Heart right ventricle (tissue), 16 donors: Measurements from ENCODE around the gene SEC14L2. TPM values are rescaled to one million over a fixed set of nuclear protein-coding genes. Genes with fewer than 3 reads are reported as not detected.
A peak's percentile ranks its signal among the peaks of the same experiment; 100 is the strongest.

Experiments
- ATAC-seq, 8 donors: fragments of 200-7000 bp; cut with Tn5 transposase; one replicate each; pipeline ENCODE4 v1.9.1; 2020; ENCODE audit warnings: mild to moderate bottlenecking in 8 of 8, moderate library complexity in 8 of 8, moderate number of reproducible peaks in 1 of 8
- DNase-seq, 2 donors: peaks; one replicate each; pipeline ENCODE4 v3.0.0-alpha.2; 2020
- H3K27ac ChIP-seq, 10 donors: fragments of 200-600 bp; sonication (generic) in 2 of 10; one replicate each; pipeline versions ENCODE4 v1.5.0 to v1.8.0; 2020 to 2022; ENCODE audit warnings: mild to moderate bottlenecking in 3 of 10
- H3K27me3 ChIP-seq, 7 donors: fragments of 200-600 bp; one replicate each; pipeline ENCODE4 v1.8.0; 2021 to 2022; ENCODE audit warnings: mild to moderate bottlenecking in 2 of 7
- H3K36me3 ChIP-seq, 9 donors: fragments of 200-600 bp; sonication (generic) in 1 of 9; one replicate each; pipeline versions ENCODE4 v1.5.0 to v1.8.0; 2020 to 2022; ENCODE audit warnings: mild to moderate bottlenecking in 2 of 9
- H3K4me1 ChIP-seq, 9 donors: fragments of 200-600 bp; sonication (generic) in 1 of 9; one replicate each; pipeline versions ENCODE4 v1.5.0 to v1.8.0; 2020 to 2022; ENCODE audit warnings: mild to moderate bottlenecking in 4 of 9
- H3K4me3 ChIP-seq, 10 donors: fragments of 200-600 bp; sonication (generic) in 2 of 10; one replicate each; pipeline versions ENCODE4 v1.5.0 to v1.8.0; 2020 to 2022; ENCODE audit warnings: mild to moderate bottlenecking in 7 of 10, moderate library complexity in 2 of 10
- H3K9me3 ChIP-seq, 11 donors: fragments of 200-600 bp in 10 of 11; sonication (generic) in 2 of 11; one replicate each; pipeline versions ENCODE4 v1.5.0 to v1.8.0; 2013 to 2022; ENCODE audit warnings: mild to moderate bottlenecking in 2 of 11, control low read depth in 1 of 11, moderate library complexity in 1 of 11
- WGBS, 2 donors: extraction: QIAGEN DNeasy Blood & Tissue Kit; methylation state at CpG; one replicate each; pipeline ENCODE4 v1.1.7; 2013; ENCODE audit warnings: inconsistent platforms in 1 of 2; 5-methylcytosine and 5-hydroxymethylcytosine counted together
- intact Hi-C, 10 donors: fragments of 100-400 bp; cut with DNase I; formaldehyde crosslinking; loops; one replicate each; pipeline versions ENCODE4 v1.11.1 to v1.14.2; 2022
- long read RNA-seq, 3 donors: library from polyadenylated mRNA; unstranded; transcript quantifications; one replicate each; pipeline ENCODE4 v2.0.0, GENCODE V29; 2020 to 2021
- polyA plus RNA-seq, 2 donors: library from polyadenylated mRNA; stranded (reverse); fragments of 200-250 nt; gene quantifications; one replicate each; pipeline ENCODE4 v1.2.3, GENCODE V29; 2013
- total RNA-seq, 10 donors: library from RNA; stranded (reverse); fragmentation: NEBNext Ultra II Directional in 3 of 10; extraction: Animal tissue kit (Norgen Biotek cat#: 25700) in 3 of 10; gene quantifications; one replicate each; pipeline versions ENCODE4 v1.2.1 to v1.2.4, GENCODE V29; 2021 to 2023
- TF ChIP-seq, protein P1 (sequence below), 9 donors: fragments of 200-600 bp; sonication (generic) in 2 of 9; IDR thresholded peaks; one replicate each; pipeline versions ENCODE4 v1.5.0 to v1.8.0; 2021 to 2022; ENCODE audit warnings: antibody characterized with exemption in 9 of 9, mild to moderate bottlenecking in 5 of 9, moderate library complexity in 1 of 9
- donor health status: Arrhythmogenic right ventricular cardiomyopathy.
- donor health status: ischemic (EF 13 %, LVEDD 7.1; RV severe dilation, severe dysfunction).
- donor health status: healthy with polysubstance abuse.
- donor health status: DM: no; HTN: yes; CAD: no.
- donor health status: DM: no; HTN: no; CAD: no.
- donor health status: ischemic (EF 25% LVEDD 6.9; RV normal size, moderate dysfunction).
- donor health status: ischemic (EF 25% LVEDD 5.7; RV mildly dilated, moderate dysfunction).
- donor health status: healthy.
- donor health status: DM: yes; HTN: yes; CAD: no.
- donor health status: Ischemic cardiomyopathy.
- donor health status: ischemic (EF 35%, LVEDD 5.7; RV mildly dilated, moderate dysfunction).
- donor health status: nonischemic (EF 11% LVEDD 7.7; RV severe dilation, severe dysfunction).
- donor health status: DM: yes; HTN: yes; CAD: no.
- donor health status: PGD.
- donor health status: ischemic (EF 29% LVEDD 5.4; RV normal size, mild dysfunction).
- donor health status: nonischemic (EF 23%, LVEDD 6.1; RV moderate dilation, normal function).

SEC14L2 gene
- total RNA-seq (1 to 10 TPM in 2 of 10 donors, under 1 TPM in 8; 0.21 to 3.7 (median 0.78) TPM), polyA plus RNA-seq (1 to 10 TPM in 1 of 2 donors, under 1 TPM in 1; 0.80 to 7.6 TPM)
- long read RNA-seq, donor 1, partial matches to known transcripts = 0 of 2 reads
- long read RNA-seq, donor 1, other reads (novel, unspliced or antisense) = 1 of 2 reads
- long read RNA-seq, donor 2, partial matches to known transcripts = 0 of 1 reads
- long read RNA-seq, donor 2, other reads (novel, unspliced or antisense) = 1 of 1 reads
- long read RNA-seq, donor 3, partial matches to known transcripts = 0 of 3 reads
- long read RNA-seq, donor 3, other reads (novel, unspliced or antisense) = 3 of 3 reads

GRCh38 chr22:30396871-30397655, at the start of gene SEC14L2:
Gene SEC14L2, plus strand, starts transcription at chr22:30397018. Its CDS starts 99 bp downstream, at chr22:30397117.
- Histone ChIP-seq H3K27ac (peak within 1 kb of the TSS in 4 of 10 donors; percentile 1 to 76 (median 35)), H3K4me3 (peak within 1 kb of the TSS; percentile 32 to 66 (median 60)), H3K36me3 (no peaks in the 10 kb centered on the region), H3K27me3 (peaks cover 0 to 55% (median 39%) of the 10 kb centered on the region in 7 donors), H3K9me3 (no peaks in the 10 kb centered on the region), H3K4me1 (peaks cover 0 to 26% (median 15%) of the 10 kb centered on the region in 9 donors)
- ATAC-seq (peak; percentile 59 to 78 (median 74)), DNase-seq (peak; percentile 38 to 74)
- intact Hi-C loops = loop anchor here in 4 of 10 donors (10.0 kb wide), 3 partner anchors 88 to 358 kb away; no protein-coding TSS in a partner anchor
- TF ChIP-seq, protein P1, sequence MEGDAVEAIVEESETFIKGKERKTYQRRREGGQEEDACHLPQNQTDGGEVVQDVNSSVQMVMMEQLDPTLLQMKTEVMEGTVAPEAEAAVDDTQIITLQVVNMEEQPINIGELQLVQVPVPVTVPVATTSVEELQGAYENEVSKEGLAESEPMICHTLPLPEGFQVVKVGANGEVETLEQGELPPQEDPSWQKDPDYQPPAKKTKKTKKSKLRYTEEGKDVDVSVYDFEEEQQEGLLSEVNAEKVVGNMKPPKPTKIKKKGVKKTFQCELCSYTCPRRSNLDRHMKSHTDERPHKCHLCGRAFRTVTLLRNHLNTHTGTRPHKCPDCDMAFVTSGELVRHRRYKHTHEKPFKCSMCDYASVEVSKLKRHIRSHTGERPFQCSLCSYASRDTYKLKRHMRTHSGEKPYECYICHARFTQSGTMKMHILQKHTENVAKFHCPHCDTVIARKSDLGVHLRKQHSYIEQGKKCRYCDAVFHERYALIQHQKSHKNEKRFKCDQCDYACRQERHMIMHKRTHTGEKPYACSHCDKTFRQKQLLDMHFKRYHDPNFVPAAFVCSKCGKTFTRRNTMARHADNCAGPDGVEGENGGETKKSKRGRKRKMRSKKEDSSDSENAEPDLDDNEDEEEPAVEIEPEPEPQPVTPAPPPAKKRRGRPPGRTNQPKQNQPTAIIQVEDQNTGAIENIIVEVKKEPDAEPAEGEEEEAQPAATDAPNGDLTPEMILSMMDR (IDR thresholded peaks at IDR 0.05) = no peak
- WGBS, 2 donors = 1% methylated on average over 52 to 56 of the region's 56 CpGs

GRCh38 chr22:30347255-30347892, 49.4 kb upstream of the SEC14L2 start:
- no peak overlapping the region for H3K4me3 ChIP-seq
- H3K27me3 ChIP-seq = no peaks in the 10 kb centered on the region
- H3K9me3 ChIP-seq = no peaks in the 10 kb centered on the region
- no peak overlapping the region for H3K27ac ChIP-seq
- ATAC-seq (no peak), DNase-seq (no peak)
- TF ChIP-seq, protein P1 (IDR thresholded peaks at IDR 0.05) = no peak
- WGBS, 2 donors = 71 to 79% methylated on average over 5 of the region's 5 CpGs
- H3K4me1 ChIP-seq = peaks cover 0 to 21% (median 8%) of the 10 kb centered on the region in 9 donors
- intact Hi-C loops = no loop called here
- H3K36me3 ChIP-seq = peaks cover 4 to 100% (median 64%) of the 10 kb centered on the region in 9 donors

GRCh38 chr22:30348404-30348803, 48.4 kb upstream of the SEC14L2 start:
- intact Hi-C loops = no loop called here
- no peak overlapping the region for H3K4me3 ChIP-seq
- H3K9me3 ChIP-seq = no peaks in the 10 kb centered on the region
- no peak for ATAC-seq
- H3K36me3 ChIP-seq = peaks cover 2 to 100% (median 55%) of the 10 kb centered on the region in 9 donors
- no peaks in the 10 kb centered on the region for H3K27me3 ChIP-seq
- WGBS, 2 donors = 91 to 95% methylated on average over 4 of the region's 4 CpGs
- DNase-seq = no peak
- no peak overlapping the region for H3K27ac ChIP-seq
- TF ChIP-seq, protein P1 (IDR thresholded peaks at IDR 0.05) = no peak
- H3K4me1 ChIP-seq = peaks cover 0 to 21% (median 7%) of the 10 kb centered on the region in 9 donors

DNA sequence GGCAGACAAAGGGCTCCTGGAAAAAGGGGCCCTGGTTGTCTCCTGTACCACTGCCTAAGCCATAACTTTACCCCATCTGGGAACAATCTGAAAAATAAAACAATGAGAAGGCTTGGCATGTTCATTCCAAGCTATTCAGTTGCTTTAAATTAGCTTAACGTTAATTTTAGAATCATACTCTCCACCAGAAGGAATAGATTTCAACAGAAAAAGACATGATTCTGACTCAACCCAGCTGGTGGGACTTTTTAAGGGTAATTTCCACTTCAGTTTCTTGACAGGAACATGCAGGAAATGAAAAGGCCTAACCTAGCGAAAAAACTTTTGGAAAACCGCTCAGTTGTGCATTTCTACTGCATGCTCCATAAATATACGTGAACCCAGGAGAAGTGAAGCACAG, 48.0 kb upstream of the SEC14L2 start:
- TF ChIP-seq, protein P1 (IDR thresholded peaks at IDR 0.05) = no peak
- no peak for ATAC-seq
- peaks cover 0 to 100% (median 51%) of the 10 kb centered on the region in 9 donors for H3K36me3 ChIP-seq
- no peak overlapping the region for H3K4me3 ChIP-seq
- 78 to 84% methylated on average over 4 of the region's 4 CpGs for WGBS, 2 donors
- no peaks in the 10 kb centered on the region for H3K27me3 ChIP-seq
- H3K4me1 ChIP-seq = peaks cover 1 to 25% (median 10%) of the 10 kb centered on the region in 9 donors
- no peaks in the 10 kb centered on the region for H3K9me3 ChIP-seq
- intact Hi-C loops = no loop called here
- DNase-seq = no peak
- H3K27ac ChIP-seq = no peak overlapping the region
